Ovary (tissue), 3 donors: ENCODE measurements around the gene RAB28.

Experiments
- CTCF ChIP-seq, 3 donors: fragments of 450-650 bp in 2 of 3; fragments of 200-600 bp in 1 of 3; IDR thresholded peaks; one replicate each; pipeline versions ENCODE4 v1.5.1 to v1.8.0; 2016 to 2022; ENCODE audit warnings: antibody characterized with exemption in 3 of 3, mild to moderate bottlenecking in 1 of 3
- EP300 ChIP-seq: sonication (generic); formaldehyde crosslinking; IDR thresholded peaks from one replicate; pipeline ENCODE4 v1.6.1; 2017; ENCODE audit warnings: antibody characterized with exemption
- donor health status: DM: no; HTN: no; CAD: no.

GRCh38 chr4:13347517-13348125, 136.5 kb downstream of the RAB28 start:
- TF ChIP-seq EP300 (no peak), CTCF (IDR thresholded peaks at IDR 0.05) (no peak)
